ENCODE data around the gene PAGE2.

- TF ChIP-seq CTCF (IDR thresholded peaks at IDR 0.05; ENCODE audit: low read length) (no peak), EZH2 (optimal IDR thresholded peaks at IDR 0.05; ENCODE audit: low read depth, low read length) (no peak), EZH2phosphoT487 (IDR thresholded peaks at IDR 0.05; ENCODE audit: low read length) (no peak)
Observed at GRCh38 chrX:55072286-55072685, 16.5 kb upstream of the PAGE2 start.
